Stimulated activated CD8-positive, alpha-beta memory T cell treated with anti-CD3 and anti-CD28 coated beads, Interleukin-2, amount 100 ng/mL, for 48 hours (primary cell): ENCODE results near the gene ACCS.

Source experiments
- DNase-seq, 2 donors: peaks; one replicate each; pipeline ENCODE4 v3.0.0-alpha.2; 2020; ENCODE audit warnings: low read depth in 2 of 2

Gene ACCS

GRCh38 chr11:44065841-44066731 is at the start of gene ACCS:
ACCS (plus strand) TSS chr11:44066270; CDS start chr11:44067628, 1,358 bp downstream.
- DNase-seq, result peak; percentile 73 to 80

GRCh38 chr11:44016546-44017442 is 49.3 kb upstream of the ACCS start:
- DNase-seq, result no peak

GRCh38 chr11:44017443-44018126 is 48.5 kb upstream of the ACCS start:
- no peak for DNase-seq

GRCh38 chr11:44018127-44018521 is 47.9 kb upstream of the ACCS start:
- DNase-seq, result no peak

GRCh38 chr11:44018829-44019228 is 47.2 kb upstream of the ACCS start:
- DNase-seq, result no peak

- no peak for DNase-seq
These were observed 41.1 kb upstream of the ACCS start for GRCh38 chr11:44024977-44025376.

- DNase-seq, result no peak
These were observed 40.3 kb upstream of the ACCS start for GRCh38 chr11:44025727-44026126.

- DNase-seq, result no peak
These were observed 37.7 kb upstream of the ACCS start for GRCh38 chr11:44028401-44028800.

- no peak for DNase-seq
These were observed 37.1 kb upstream of the ACCS start for GRCh38 chr11:44028816-44029506.

- DNase-seq, result no peak
These were observed 36.6 kb upstream of the ACCS start for GRCh38 chr11:44029507-44029845.

- DNase-seq, result no peak
These were observed 35.8 kb upstream of the ACCS start for GRCh38 chr11:44029977-44030911.

GRCh38 chr11:44030996-44031395 is 35.1 kb upstream of the ACCS start:
- DNase-seq, result no peak

GRCh38 chr11:44031549-44031948 is 34.5 kb upstream of the ACCS start:
- no peak for DNase-seq

GRCh38 chr11:44032299-44033085 is 33.6 kb upstream of the ACCS start:
- DNase-seq, result no peak

GRCh38 chr11:44033411-44033850 is 32.6 kb upstream of the ACCS start:
- DNase-seq, result no peak

GRCh38 chr11:44033856-44034255 is 32.2 kb upstream of the ACCS start:
- no peak for DNase-seq

- DNase-seq, result no peak
These were observed 31.4 kb upstream of the ACCS start for GRCh38 chr11:44034639-44035038.

- DNase-seq, result peak; percentile 4 to 17
These were observed 29.0 kb upstream of the ACCS start for GRCh38 chr11:44036811-44037657.

GRCh38 chr11:44037658-44037998 is 28.4 kb upstream of the ACCS start:
- DNase-seq, result no peak
